Suppressor macrophage treated with lipopolysaccharide for 4 hours (primary cell): Measurements from ENCODE around the gene NANOGP8.
"Not testable (repeated sequence)": the region's sequence is repeated elsewhere in the genome, so short reads cannot be mapped to it uniquely, and the experiment has no call there.

Experiments
- DNase-seq: peaks from one replicate; pipeline ENCODE4 v3.0.0-alpha.2; 2020

The NANOGP8 gene, protein sequence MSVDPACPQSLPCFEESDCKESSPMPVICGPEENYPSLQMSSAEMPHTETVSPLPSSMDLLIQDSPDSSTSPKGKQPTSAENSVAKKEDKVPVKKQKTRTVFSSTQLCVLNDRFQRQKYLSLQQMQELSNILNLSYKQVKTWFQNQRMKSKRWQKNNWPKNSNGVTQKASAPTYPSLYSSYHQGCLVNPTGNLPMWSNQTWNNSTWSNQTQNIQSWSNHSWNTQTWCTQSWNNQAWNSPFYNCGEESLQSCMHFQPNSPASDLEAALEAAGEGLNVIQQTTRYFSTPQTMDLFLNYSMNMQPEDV

GRCh38 chr15:35085176-35085919 is at the start of gene NANOGP8:
Gene NANOGP8, minus strand, starts transcription at chr15:35085295. Its CDS starts 185 bp downstream, at chr15:35085110.
- not testable (repeated sequence) for DNase-seq

- no peak for DNase-seq
These were observed 49.2 kb upstream of the NANOGP8 start for GRCh38 chr15:35134299-35134698.

GRCh38 chr15:35130245-35130644 is 45.1 kb upstream of the NANOGP8 start:
- DNase-seq = no peak

DNA sequence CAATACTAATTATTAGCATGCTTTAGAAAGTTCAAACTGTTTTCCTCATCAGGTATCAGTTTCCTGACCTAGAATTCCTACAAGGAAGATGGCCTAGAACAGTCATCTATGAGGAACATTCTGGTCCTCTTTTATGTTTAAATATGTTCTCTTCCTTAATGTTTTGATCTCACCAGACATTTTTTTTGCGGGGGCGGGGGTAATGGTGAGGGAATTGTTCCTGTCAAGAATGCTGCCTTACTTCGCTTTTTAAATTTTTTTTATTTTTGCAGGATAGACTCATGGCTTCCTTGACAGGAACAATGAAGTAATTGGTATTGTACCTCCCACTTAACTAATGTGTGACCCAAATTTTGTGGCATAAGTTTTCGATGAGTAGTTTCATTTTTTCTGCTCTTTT is 44.3 kb upstream of the NANOGP8 start:
- no peak for DNase-seq

- no peak for DNase-seq
These were observed 42.6 kb upstream of the NANOGP8 start for GRCh38 chr15:35127717-35128116.

- DNase-seq = no peak
These were observed 41.1 kb upstream of the NANOGP8 start for GRCh38 chr15:35126236-35126635.

DNA sequence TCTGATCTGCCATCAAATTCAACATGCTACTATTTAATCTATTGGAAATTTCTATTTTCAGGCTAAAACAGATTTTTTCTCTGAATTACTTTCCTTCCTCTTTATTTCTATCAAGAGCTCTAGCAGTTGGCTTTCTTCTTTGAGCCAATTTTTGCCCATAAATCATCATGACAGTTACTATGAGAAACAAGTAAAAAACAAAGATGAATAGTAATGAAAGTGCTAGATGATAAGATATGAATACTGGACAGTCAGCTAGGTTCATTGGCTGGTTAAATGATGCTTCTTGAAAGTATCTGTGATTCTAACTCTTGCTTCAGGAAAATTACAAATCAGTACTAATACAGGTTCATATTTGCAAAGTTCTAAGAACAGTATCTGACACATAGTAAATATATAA is 38.6 kb upstream of the NANOGP8 start:
- no peak for DNase-seq

DNA sequence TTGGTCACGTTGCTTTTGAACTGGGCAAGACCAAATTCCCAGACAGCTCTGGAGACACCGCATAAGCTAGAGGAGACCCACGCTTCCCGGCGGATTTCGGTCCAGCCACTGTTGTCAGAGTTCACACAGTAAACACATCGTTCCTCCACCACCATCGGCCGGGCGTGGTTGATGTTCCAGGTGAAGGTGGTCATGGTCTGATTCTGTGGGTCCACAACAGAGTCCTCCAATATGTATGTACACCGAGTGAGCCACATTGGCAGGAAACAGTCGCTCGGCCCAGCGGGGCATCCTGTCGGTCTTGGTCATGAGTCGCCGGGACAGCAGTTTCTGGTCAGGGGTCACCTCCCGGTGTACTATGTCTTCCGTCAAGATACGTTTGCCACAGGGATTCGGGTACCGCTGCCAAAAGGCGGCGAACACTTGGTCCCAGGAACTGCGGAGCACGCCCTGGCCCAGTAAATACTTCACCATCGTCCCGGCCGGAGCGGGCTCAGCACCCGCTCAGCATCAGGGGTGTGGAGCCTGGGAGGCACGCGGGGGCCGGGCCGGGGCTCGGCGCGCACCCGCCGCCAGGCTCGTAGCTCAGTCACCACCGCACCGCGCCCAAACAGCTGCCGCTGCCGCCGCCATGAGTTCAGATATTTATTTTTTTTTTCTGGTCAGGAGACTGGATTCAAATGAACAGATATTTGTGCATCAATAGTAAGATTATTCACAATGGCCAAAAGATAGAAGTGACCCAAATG is 36.7 kb upstream of the NANOGP8 start:
- DNase-seq = no peak

DNA sequence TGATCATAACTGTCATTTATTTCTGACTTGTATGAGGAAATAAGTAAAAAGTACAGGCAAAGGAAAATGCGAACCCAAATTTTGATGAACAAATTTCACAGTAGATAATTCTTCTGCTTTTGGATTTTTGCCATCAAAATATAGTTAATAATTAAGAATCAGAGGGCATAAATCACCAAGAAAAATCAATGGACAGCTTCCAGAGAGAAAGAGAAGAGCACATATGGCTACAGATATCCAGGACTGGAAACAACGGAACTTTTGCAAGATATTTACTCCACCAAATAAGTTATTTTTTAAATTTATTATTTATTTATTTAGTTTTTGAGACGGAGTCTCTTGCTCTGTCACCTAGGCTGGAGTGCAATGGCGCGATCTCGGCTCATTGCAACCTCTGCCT is 35.1 kb upstream of the NANOGP8 start:
- DNase-seq = no peak

DNA sequence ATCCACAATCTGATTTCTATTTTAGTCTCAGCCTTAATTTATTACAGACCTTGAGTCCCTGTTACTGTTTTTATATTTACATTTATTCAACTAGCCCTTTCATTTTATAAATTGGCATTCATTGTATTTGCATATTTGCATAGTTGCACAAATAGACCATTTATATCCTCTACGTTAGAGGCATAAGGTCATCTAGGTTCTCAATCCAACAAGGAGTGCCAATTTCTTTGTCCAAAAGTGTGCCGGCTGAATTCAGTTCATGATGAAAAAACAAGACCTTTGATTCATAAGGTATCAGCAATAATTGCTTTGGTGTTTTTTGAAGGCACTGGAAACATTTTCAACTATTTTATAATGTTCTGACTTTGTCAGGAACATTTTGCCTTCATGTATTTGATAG is 33.9 kb upstream of the NANOGP8 start:
- no peak for DNase-seq

GRCh38 chr15:35117543-35118265 is 32.6 kb upstream of the NANOGP8 start:
- no peak for DNase-seq

- no peak for DNase-seq
These were observed 30.1 kb upstream of the NANOGP8 start for GRCh38 chr15:35115155-35115725.

GRCh38 chr15:35112346-35112745 is 27.3 kb upstream of the NANOGP8 start:
- DNase-seq = no peak

- no peak for DNase-seq
These were observed 26.8 kb upstream of the NANOGP8 start for GRCh38 chr15:35111861-35112260.

DNA sequence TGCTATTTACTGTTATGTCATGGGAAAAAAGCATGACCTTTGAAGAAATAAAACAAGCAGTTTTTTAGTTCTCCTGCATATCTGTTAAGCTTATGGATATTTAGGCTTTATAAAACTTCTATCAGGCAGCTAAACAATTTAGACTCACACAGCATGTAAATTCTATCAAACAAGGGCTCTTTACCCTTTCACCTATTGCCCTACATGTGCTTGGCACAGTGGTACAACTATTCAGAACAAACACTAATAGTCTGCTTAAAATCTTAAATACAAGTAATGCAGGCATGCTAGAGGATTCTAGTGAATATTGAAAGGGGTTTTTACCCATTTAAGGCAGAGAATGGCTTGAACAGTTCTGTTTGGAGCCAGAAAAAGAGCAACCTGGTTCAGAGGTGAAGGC is 23.4 kb upstream of the NANOGP8 start:
- DNase-seq = no peak

DNA sequence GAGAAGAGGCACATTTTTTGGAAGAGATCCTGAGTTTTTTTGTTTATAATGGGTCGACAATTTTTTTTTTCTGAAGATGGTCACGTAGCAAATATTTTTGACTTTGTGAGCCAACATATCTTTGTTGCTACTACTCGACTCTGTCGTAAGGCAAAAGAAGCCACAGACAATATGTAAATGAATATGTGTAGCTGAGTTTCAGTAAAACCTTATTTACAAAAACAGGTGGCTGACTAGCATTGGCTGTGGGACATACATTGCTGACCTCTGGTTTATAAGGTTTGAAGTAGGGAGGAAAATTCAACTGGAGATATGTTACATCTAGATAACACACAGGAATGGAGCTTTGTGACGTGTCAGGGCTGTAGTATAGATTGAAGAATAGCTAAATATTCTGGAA is 22.5 kb upstream of the NANOGP8 start:
- DNase-seq = no peak

GRCh38 chr15:35107122-35107521 is 22.0 kb upstream of the NANOGP8 start:
- no peak for DNase-seq

GRCh38 chr15:35104526-35105147 is 19.5 kb upstream of the NANOGP8 start:
- DNase-seq = no peak

DNA sequence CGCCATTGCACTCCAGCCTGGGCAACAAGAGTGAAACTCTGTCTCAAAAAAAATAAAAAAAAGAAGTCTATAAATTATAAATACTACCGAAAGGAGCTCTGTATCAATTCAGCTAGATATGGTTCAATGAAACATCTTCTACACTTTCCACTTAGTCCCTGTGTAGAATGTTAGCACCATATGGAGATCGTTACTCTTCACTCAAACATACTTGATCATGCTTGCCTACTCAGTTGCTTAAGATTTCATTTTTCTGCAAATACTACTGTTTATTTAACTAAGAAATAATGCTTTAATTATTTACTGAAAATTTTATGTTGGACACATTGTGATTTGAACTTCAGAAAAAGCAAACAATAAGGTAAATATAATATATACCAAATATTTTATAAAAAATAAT is 17.1 kb upstream of the NANOGP8 start:
- no peak for DNase-seq

GRCh38 chr15:35101335-35101734 is 16.2 kb upstream of the NANOGP8 start:
- no peak for DNase-seq

DNA sequence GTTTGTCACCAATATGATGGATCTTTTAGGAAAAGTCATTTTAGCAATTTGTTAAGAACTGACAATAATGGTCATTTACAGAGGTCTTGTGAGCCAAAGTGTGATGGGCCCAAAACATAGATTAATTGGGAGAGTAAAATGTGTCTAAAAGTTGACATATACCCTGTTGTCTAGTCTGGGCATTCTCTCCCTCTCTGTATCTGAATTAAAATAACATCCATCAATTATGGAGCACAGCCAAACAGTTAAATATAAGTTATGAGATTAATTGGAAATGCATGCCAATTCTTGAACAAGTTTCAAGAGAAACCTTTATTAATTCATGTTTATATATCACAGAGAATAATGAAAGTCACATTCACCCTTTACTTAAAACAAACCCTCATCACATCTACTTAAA is 13.6 kb upstream of the NANOGP8 start:
- no peak for DNase-seq

DNA sequence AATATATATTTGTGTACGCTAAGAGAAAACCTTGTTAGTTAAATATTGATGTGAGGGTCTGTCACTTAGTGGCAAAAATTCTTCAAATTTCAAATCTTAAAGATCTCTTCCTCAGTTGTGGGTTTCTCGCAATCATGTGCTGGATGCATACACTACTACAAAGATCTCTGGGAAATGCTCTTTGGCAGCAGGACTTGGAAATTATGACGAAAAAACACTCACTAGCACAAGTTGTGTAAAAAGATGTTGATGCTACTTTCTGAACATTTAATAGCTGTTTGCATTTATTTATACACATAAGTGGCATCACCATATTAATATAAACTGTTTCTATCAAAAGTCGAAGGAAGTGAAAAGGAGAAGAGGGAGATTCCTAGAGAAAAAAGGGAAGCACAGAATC is 10.8 kb upstream of the NANOGP8 start:
- no peak for DNase-seq
